CD4-positive, alpha-beta T cell treated with Interleukin-17A for 1 hour (primary cell): Measurements from ENCODE around the gene URAD.
A peak's percentile ranks its signal among the peaks of the same experiment; 100 is the strongest.

ENCODE experiments used
- DNase-seq: peaks from one replicate; pipeline ENCODE4 v3.0.0-alpha.2; 2020

URAD gene

GRCh38 chr13:27954406-27954851 is 34.1 kb downstream of the URAD start:
- DNase-seq, result no peak

GRCh38 chr13:27953676-27954405 is 34.7 kb downstream of the URAD start:
- peak; percentile 38 for DNase-seq

GRCh38 chr13:27952876-27953675 is 35.4 kb downstream of the URAD start:
- no peak for DNase-seq

DNA sequence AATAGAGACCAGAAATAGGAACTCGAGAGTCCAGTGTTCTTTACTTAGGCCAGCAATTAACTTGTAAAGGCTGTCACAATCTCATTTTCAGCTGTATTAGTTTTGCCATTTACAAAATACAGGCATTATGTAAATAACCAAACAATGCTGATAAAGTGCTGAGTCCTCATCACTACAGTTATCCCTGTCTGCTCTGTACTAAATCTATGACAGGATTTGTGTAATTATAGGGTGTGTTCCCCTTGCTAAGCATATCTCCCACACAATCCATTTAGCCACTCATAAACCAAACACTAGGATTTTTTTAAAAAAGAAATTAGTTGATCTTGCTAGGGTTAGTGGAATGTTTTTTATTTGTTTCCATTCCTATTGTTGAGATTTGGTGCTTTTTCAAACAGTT is 45.5 kb downstream of the URAD start:
- no peak for DNase-seq

DNA sequence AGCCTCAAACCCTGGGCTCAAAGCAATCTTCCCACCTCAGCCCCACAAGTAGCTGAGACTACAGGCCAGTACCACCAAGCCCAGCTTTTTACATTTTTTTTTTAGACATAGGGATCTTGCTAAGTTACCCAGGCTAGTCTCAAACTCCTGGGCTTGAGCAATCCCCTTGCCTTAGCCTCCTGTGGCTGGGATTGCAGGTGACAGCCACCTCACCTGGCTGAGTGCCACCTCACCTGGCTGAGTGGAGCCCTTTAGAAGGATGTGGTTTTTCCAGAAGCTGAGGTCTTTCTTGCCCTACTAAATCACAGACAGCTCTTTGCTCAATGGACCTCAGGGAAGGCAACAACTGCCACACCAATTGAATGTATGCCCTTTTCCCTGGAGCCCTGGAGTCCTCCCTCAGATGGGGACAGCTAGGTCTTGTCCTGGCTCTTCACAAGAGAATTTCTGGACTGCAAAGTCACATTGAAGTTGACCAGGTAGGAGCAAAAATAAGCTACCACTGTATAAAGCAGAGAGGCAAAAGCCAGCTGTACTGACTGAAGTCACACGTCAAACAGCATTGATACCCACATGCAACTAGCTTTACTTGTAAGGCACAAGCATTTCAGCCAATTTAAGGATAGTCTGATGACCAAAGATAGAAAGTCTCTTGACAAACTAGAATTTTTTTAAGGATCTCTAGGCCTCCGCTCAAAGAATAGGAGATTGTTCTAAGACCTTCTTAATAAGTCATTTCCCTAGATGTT is 54.7 kb downstream of the URAD start:
- no peak for DNase-seq

- no peak for DNase-seq
Measured at GRCh38 chr13:27933118-27933517, 55.4 kb downstream of the URAD start.

DNA sequence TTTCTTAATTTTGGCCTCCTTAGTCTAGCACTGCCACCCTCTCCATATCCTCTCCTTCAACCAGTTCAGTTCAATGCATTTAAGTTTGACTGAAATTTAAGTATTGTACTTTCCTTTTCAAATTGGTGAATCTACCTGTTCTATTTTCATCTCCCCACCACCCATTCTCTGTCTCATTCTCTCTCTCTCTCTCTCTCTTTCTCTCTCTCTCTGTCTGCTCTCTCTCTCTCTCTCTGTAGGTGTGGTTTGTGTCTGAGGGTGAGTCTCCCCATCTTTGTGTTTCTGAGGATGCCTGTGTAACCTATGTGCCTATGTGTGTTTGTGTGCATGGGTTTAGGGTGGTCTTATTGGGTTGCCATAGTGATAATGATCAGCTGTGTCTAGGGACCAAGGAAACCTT is 58.6 kb downstream of the URAD start:
- DNase-seq, result no peak

DNA sequence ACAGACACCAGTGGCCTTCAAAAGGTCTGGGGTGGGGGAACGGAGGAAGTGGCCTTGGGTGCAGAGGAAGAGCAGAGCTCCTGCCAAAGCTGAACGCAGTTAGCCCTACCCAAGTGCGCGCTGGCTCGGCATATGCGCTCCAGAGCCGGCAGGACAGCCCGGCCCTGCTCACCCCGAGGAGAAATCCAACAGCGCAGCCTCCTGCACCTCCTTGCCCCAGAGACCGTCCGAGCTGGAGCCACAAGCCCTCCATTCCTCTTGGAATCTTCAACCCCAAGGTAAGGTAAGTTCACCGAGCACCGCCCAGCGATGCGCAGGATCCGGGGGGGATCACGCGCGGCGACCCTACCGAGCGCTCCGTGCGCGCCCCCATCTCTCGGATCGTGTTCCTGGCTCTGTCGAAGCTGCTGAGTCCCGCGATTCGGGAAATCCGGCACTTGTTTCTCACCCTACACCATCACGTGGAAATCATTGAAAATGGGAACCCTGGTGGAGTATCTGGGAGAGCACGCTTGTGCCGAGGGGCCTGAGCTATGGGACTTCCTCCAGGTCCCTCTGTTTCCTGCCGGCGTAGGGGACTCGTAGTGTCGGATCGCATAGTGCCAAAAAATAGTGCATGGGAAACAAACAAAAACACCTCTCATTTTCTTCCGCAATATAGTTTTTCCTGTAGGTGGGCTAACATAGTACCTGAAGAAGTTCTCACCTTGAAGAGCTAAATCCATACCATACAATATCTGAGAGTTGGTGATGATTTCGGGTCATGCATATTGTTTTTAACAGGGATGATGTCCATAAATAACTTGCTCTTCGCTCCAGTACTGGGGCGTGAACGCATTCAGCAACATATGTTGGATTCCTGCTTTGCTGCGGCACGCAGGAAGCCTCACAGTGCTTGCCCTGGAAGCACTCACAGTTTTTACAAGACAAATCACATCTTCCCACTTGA is 59.4 kb downstream of the URAD start:
- no peak for DNase-seq

- DNase-seq, result no peak
Measured at GRCh38 chr13:27928353-27928804, 60.1 kb downstream of the URAD start.
